ENCODE measurements around the gene TMPRSS11A.

DNA sequence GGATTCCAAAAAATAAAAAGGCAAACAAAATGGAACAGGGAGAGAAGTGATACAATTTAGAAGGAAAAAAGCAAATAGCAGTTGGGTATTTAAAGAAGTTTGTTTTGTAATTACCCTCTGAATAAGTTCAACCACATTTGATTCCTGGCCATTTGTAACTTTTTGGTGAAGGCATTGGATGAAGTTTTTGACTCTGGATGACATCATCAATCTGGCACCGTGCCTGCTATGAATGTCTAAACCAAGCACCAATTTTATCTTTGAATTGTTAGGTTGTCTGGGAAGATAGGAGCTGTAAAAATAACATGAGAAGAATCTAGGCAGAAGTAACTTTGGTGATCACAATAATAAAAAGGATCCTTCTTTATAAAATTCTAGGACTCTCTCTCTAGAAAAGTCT is 29.5 kb downstream of the TMPRSS11A start:
- TF ChIP-seq, protein P1, sequence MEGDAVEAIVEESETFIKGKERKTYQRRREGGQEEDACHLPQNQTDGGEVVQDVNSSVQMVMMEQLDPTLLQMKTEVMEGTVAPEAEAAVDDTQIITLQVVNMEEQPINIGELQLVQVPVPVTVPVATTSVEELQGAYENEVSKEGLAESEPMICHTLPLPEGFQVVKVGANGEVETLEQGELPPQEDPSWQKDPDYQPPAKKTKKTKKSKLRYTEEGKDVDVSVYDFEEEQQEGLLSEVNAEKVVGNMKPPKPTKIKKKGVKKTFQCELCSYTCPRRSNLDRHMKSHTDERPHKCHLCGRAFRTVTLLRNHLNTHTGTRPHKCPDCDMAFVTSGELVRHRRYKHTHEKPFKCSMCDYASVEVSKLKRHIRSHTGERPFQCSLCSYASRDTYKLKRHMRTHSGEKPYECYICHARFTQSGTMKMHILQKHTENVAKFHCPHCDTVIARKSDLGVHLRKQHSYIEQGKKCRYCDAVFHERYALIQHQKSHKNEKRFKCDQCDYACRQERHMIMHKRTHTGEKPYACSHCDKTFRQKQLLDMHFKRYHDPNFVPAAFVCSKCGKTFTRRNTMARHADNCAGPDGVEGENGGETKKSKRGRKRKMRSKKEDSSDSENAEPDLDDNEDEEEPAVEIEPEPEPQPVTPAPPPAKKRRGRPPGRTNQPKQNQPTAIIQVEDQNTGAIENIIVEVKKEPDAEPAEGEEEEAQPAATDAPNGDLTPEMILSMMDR (IDR thresholded peaks at IDR 0.05) = no peak
- no peak for TF ChIP-seq POLR2A (IDR thresholded peaks at IDR 0.05)

All from heart left ventricle (tissue), 13 donors.